ENCODE measurements around the gene VTA1.
"Not testable (repeated sequence)": the region's sequence is repeated elsewhere in the genome, so short reads cannot be mapped to it uniquely, and the experiment has no call there.

VTA1 gene, protein sequence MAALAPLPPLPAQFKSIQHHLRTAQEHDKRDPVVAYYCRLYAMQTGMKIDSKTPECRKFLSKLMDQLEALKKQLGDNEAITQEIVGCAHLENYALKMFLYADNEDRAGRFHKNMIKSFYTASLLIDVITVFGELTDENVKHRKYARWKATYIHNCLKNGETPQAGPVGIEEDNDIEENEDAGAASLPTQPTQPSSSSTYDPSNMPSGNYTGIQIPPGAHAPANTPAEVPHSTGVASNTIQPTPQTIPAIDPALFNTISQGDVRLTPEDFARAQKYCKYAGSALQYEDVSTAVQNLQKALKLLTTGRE

DNA sequence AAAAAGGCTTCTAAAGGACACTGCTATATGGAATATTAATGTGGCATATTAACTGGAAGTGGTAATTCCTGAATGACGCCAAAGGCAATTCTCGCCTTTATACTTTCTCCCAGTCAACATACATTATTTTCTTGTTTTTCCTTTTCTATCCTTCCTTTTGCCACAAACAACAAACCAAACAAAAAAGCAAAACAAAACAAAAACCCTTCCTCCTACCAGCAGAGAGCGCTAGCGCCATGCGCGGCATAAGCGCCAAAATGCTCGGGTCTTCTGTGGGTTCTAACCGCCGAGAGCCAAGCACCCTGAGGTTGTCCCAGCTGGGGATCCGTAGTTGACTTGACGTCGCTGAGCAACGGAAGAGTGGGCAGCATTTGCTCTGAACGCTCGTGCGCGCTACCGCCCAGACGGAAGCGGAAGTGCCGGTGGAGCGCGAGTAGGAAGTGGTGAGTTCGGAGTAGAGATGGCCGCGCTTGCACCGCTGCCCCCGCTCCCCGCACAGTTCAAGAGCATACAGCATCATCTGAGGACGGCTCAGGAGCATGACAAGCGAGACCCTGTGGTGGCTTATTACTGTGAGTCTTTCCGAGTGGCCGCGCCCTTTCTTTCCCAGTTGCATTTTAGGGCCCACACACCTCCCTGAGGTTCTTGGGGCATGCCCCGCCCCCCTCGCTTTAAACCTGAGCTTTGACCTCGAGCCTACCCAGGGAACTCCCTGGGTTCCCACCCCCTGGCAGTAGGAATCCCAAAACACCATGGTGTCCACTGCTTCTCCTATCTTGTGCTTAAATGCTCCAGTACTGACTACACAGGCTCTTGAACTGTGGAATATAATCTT, at the start of gene VTA1, which contains the start of gene NMBR:
TSS of gene VTA1 (plus strand) at position 436 of the 835 bp plus-strand sequence. CDS start at position 461, 25 bp downstream.
TSS of gene NMBR (minus strand) at position 295 of the 835 bp plus-strand sequence. CDS start 58,464 bp downstream, outside the sequence.
- DNase-seq: peak; percentile 93

DNA sequence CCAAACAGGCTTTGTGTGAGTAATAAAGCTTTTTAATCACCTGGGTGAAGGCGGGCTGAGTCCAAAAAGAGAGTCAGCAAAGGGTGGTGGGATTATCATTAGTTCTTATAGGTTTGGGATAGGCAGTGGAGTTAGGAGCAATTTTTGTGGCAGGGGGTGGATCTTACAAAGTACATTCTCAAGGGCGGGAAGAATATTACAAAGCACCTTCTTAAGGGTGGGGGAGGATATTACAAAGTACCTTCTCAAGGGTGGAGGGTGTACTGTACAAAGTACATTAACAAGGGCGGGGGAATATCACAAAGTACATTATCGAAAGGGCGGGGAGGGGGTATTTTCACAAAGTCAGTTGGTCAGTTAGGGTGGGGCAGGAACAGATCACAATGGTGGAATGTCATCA, 42.2 kb upstream of the VTA1 start:
- not testable (repeated sequence) for DNase-seq

DNA sequence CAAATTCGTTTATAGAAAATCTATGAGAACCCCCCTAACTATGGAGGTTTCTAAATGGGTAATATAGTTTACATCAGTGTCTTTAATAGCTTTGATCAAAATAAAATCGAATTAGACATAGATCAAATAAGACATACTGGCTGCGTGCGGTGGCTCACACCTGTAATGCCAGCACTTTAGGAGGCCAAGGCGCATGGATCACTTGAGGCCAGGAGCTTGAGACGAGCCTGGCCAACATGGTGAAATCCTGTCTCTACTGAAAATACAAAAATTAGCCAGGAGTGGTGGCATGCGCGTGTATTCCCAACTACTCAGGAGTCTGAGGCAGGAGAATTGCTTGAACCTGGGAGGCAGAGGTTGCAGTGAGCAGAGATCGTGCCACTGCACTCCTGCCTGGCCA, 36.2 kb upstream of the VTA1 start:
- DNase-seq: not testable (repeated sequence)

DNA sequence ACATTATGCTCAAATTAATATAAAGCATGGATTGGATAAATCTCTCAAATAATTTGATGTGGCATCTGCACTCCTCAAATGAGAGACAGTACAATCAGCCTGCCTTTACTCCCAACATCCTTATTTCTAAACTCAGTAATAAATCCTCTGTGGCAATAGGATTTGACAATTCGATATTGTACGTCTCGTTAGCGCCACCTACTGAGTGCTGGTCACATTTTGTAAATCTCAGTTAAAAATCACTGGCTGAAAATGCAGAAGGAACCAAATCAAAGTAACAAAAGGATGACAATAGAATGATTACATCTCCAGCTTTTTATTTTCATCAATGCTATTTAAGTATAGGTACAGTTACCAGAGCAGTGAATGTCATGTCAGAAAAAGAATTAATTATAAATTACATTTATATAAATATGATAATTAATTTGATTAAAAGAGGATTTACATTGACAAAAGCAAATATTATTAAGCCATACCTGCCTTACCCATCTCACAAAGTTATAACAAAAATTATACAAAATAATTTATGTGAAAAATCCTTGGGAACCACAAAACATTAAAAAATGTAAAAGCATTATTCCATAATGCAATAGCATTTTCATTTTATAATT, 34.5 kb upstream of the VTA1 start:
- peak; percentile 22 for DNase-seq

DNA sequence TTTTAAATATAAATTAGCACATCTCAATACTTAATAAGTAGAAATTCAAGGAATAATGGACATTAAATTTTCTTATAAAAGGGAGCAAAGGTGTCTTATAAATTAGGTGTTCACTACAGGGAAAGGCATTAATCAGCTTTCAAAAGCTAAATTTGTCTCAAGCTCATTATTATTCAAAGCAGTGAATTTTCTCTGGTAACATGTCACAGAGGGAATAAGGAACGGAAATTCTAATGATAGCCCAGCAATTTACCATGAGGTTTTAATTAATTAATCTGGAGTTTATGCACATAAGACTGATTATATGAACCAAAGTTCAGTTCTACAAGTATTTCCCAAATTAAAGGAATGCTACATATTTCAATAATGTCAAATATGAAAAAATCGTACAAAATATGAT, 29.7 kb upstream of the VTA1 start:
- DNase-seq: no peak

DNA sequence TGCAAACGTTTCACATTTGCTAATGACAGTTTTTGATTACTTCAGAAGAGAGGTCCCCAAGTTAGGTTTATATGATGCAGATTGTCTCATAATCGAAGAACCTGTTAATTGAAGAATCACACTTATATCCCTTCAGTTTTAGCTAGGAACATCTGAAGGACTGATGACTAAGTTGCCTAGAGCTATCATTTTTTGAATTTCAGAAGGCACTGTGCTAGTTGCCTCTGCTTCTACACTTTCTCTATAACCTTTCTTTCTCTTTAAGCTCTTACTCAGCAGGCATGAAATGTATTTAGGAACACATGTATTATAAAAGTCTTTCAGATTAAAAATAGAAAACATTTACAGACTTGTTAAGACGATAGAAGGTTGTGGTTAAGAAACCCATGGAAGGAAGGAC, 28.7 kb upstream of the VTA1 start:
- no peak for DNase-seq

DNA sequence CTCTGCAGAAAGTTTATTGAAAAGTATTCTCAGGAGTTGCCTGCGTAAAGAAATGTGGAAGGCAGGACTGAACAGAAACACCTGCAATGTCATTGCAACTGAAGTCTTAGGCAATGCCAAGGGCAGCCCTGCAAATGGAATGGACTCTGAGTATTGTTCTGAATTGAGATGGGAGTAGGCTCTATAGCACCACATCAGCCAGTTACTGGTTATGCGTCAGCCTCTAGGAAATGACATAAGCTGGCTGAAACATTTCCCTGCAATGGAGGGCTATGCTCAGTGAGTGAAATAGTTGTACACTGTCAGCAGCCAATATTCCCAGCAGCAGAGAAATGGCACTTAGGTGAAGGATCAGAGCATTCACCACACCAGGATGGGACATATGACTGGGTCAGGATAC, 28.1 kb upstream of the VTA1 start:
- no peak for DNase-seq

DNA sequence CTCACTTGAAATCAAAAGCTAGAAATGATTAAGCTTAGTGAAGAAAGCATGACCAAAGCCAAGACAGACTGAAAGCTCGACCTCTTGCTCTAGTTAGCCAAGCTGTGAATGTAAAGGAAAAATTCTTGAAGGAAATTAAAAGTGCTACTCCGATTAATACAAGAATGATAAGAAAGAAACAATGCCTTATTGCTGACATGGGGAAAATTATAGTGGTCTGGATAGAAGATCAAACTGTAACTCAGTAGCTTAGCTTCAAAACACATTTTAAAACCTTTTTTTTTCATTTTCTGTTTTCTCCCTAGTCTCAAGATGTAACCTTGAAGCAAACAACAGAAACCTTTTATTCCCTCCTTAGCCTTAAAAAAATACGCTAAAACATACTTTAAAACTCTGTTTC, 25.7 kb upstream of the VTA1 start:
- no peak for DNase-seq

DNA sequence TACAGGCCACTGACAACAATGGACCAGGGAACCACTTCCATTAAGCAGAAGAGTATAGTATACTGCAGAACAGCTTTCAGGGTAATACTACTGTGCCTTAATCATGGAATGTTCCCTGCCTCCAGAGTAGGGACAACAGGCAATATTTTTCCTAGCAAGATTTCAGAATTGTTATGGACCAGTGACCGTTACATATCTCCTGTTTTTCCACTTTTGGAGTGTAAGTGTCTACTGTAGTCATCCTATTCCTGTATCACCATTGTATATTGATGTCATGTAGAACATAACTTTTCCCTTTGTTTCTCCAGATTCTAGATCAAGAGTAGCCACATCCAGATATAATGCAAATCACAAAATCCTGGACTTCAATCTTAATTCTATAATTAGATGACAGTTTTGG, 16.2 kb upstream of the VTA1 start:
- no peak for DNase-seq

DNA sequence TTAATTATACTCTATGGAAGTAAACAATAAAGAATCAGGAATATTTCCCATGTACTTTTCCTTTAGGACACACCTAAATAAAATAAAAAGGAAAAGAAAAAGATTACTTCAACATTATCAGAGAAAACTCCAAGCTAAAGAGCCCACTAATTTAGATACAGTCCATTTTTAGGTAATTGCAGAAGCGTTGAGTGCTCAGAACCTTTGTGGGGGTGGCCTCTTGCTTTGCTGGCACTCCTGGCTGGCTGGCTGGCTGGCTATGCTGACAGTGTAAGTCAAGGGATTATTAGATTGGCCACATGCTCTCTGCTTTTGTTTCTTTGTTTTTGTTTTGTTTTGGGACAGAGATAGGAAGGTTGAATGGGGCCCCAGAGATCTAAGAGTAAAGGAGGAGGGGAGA, 14.4 kb upstream of the VTA1 start, which contains the start of gene GJE1:
TSS of gene GJE1 (plus strand) at position 301 of the 400 bp plus-strand sequence. CDS start 234 bp downstream, outside the sequence.
- no peak for DNase-seq

DNA sequence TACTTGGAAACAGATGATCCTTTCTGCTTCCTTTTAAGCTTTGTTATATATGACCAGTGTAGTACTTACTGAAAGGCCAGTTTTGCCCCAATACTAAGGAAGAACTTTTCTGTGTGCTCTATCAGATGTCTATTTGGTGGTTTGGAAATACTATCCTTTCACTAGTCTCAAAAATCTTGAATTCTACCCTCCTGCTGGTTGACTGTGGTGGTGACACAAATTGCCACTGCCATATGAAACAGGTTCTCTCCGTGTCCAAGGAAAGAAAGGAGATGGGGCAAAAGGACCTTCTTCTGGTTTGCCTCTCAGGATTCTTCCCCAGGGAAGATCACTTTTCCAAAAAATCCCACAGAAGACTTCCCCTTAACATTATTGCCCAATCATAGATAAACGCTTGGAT, 8.2 kb upstream of the VTA1 start:
- DNase-seq: no peak

DNA sequence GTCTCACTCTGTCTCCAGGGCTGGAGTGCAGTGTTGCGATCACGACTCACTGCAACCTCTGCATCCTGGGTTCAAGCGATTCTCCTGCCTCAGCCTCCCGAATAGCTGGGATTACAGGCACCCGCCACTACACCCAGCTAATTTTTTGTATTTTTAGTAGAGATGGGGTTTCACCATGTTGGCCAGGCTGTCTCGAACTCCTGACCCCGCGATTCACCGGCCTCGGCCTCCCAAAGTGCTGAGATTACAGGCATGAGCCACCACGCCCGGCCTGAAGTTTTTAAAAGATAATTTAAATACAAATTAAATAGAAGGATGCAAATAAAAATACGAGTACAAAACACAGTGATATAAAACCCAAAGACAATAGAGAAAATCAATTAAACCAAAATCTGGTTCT, 5.5 kb upstream of the VTA1 start:
- DNase-seq: not testable (repeated sequence)

DNA sequence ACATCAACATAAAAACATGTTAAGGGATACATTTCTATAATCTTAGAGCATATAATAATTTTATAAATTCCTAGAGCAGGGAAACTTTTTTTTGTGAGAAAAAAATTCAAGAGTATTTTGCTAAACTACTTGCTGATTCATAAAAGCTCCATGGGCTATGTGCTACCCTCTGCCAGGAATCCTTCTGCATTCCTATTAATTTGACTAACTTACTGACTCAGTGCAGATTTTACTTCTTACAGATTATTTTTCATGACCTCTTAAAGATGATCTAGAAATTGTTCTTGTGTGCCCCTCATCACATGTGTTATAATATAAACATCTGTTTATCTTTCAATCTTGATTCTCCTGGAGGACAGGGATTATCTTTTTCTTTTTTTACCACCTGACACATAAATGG, 5.7 kb downstream of the VTA1 start:
- no peak for DNase-seq

DNA sequence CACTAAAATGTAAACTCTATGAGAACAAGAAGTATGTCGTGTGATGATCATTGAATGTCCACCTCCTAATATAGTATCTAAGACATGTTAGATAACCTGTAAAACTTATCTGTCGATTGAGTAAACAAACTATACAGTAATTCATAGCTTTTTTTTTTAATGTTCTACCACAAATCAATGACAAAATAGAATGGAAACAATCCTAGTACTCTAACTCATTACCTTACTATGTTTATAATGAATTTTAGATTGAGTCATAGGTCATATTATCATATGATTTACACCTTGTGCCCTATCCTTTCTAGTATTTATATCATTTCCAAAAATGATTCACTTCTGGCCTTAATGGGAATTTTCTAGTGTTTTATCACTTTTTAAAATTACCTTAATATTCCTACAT, 6.1 kb downstream of the VTA1 start:
- DNase-seq: no peak

DNA sequence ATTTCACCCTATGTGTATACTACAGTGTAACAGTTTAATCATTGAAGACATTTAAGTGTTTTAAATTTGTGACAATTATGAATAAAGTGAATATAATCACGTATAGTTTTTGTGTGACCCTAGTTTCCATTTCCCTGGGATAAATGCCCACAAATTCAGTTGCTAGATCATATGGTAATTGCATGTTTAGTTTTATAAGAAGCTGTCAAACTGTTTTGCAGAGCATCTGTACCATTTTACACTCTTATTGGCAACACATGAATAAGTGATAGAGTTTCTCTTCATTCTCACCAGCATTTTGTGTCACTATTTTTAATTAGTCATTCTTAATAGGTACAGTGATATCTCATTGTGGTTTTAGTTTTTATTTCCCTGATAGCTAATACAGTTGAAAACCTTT, 7.3 kb downstream of the VTA1 start:
- DNase-seq: no peak

DNA sequence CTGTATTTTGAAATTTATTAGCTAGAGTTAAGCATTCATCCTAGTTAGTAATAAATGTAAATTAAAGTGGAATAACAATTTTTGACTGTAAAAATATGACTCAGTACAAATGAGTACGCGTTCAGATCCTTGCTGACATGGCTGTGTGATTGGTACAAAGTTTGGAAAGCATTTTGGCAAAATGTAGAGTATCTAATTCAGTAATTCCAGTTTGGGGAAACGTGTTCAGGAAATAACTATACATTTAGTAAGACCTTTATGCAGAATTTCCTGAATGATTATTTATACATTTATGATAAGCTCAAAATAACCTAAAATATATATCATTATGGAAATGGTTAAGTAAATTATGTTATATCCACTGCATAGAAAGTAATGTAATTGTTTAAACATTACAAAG, 8.0 kb downstream of the VTA1 start:
- DNase-seq: no peak

DNA sequence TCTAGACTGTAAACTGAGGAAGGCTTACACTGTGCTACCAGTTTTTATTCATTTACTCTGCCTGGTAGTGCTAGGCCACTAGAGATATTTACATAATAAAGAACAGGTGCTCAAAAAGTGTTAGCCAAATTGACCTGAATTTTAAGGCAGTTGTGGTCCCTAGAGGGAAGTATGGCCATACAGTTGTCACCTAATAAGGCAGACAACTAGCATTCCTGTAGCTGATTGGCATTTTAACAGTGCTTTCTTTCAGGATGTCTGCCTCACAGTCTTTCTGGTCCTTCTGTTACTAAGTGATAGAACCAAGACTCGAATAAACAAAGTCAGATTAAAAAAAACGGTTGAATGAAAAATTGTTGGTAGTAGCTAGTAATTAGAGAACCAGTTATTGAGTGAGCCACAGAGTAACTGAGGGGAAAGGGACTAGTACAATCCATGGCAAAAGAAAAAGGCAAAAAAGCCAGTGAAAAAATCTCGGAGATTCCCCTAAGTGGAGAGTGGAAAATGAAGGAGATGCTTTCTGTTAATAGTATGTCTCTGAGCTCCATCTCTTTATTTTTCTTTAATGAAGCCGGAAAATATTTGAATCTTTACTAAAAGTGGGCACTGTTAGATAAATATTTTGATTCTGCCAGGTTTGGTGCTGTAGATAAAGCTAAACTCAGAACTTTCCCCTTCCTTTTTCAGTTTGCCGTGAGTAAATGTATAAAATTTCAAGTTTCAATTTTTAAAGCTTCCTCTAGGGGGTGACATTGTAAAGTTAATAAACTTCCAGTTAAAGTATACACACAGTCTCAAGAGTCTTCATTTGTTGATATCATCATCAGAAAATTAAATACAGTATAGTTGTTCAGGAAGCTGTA, 9.1 kb downstream of the VTA1 start:
- DNase-seq: no peak

DNA sequence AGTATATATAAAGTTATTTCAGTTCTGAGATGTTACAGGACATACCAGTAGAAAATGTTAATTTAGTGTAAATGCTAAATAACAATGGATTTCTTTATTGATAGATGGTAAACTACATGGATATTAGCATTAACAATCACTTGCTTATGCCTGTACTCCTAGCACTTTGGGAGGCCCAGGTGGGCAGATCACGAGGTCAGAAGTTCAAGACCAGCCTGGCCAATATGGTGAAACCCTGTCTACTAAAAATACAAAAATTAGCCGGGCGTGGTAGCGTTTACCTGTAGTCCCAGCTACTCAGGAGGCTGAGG, 9.7 kb downstream of the VTA1 start:
- not testable (repeated sequence) for DNase-seq

DNA sequence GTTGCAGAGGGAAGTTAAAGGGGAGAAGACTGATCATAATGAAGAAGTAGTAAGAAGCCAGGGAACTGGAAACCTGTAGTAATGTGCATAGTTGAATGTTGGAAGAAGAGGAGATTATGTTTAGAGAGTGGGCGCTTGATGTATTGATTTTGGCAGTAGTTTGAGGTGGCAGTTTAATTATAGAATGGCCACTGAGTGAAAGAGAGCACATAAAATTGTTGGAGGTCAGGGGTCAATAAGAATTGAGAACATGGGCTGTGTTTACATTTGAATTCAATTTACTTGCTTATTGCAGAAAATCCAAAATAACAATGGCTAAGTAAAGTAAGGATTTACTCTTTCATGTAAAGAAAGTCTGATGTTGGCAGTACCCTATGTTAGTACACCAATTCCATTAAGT, 15.7 kb downstream of the VTA1 start:
- no peak for DNase-seq

DNA sequence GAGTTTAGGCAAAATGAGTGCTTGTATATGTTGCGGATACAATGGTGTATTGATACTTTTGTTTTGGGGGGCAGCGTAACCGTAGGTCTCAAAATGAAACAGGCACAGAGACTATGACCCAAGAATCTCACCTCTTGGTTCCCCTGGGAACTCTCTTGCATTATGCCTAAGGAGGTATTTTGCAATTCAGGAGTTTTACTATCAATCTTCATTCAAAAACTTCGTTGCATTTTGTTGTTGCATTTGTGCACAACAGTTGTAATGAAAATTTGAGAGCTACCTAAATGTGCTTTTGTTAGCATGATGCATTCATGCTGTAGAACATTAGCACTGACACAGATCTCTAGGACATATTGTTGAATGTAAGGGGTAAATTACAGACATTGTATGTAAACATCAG, 18.2 kb downstream of the VTA1 start:
- DNase-seq: no peak

DNA sequence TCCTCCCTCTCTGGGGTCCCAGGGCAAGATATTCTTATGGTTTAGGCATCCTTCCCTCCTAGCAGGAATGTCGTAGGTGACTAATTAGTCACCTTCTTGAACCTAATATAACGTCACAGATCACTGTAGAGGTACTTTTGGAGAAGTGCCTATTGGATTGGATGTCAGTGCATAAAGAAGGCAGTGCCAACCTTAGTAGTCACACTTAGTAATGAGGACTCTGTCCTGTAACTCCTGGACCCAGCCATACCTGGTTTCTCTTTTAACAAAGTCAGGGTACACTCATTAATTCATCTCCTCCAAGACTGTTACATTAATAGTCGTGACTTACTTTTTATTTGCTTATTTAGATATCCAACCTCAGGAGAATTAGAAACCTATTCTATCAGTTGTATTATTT, 20.0 kb downstream of the VTA1 start:
- no peak for DNase-seq

DNA sequence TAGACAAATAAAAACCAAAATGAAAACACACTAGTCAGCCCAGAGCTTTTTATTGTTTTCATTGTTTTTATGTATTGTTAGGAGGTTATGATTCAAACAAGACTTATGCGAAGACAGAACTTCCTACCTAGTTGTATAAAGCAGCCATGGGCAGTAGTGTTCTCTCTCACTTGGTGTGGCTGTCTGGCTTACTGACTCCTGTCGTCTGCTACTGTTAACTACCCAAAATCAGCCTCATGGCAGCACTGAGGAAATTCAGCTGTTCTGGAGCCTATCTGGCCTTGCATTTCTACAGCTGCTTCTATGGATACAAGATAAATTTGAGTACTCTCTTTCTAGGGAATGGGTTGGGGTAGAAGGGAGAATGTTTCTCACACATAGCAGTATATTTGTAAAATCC, 20.4 kb downstream of the VTA1 start:
- no peak for DNase-seq

DNA sequence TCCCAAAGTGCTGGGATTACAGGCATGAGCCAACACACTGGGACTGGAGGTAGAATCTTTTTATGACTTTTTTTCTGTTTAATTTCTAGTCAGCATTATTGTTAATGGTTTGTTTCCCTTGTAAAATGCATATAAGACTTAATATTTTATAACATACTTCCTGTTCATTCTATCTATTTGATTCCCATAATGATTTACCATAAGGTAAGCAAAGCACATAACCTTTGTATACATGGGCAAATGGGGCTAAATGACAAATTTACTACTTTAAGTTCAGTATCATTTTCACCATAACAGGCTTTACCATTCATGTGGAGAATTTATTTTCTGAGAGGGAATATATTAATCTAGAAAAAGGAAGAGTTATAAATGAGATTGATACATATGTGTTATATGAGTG, 24.3 kb downstream of the VTA1 start:
- no peak for DNase-seq
